ENCODE results near the gene BAK1. TPM values are rescaled to one million over a fixed set of nuclear protein-coding genes. Genes with fewer than 3 reads are reported as not detected.

Gene BAK1
- total and polyA plus RNA-seq, 2 of the 13 experiments (the other 11 are each of a cell fraction or from before 2014, with no cell fraction given): 15.0 to 23.8 TPM

GRCh38 chr6:33591424-33592032, 11.5 kb upstream of the BAK1 start (continued):
- TF ChIP-seq, protein P1, sequence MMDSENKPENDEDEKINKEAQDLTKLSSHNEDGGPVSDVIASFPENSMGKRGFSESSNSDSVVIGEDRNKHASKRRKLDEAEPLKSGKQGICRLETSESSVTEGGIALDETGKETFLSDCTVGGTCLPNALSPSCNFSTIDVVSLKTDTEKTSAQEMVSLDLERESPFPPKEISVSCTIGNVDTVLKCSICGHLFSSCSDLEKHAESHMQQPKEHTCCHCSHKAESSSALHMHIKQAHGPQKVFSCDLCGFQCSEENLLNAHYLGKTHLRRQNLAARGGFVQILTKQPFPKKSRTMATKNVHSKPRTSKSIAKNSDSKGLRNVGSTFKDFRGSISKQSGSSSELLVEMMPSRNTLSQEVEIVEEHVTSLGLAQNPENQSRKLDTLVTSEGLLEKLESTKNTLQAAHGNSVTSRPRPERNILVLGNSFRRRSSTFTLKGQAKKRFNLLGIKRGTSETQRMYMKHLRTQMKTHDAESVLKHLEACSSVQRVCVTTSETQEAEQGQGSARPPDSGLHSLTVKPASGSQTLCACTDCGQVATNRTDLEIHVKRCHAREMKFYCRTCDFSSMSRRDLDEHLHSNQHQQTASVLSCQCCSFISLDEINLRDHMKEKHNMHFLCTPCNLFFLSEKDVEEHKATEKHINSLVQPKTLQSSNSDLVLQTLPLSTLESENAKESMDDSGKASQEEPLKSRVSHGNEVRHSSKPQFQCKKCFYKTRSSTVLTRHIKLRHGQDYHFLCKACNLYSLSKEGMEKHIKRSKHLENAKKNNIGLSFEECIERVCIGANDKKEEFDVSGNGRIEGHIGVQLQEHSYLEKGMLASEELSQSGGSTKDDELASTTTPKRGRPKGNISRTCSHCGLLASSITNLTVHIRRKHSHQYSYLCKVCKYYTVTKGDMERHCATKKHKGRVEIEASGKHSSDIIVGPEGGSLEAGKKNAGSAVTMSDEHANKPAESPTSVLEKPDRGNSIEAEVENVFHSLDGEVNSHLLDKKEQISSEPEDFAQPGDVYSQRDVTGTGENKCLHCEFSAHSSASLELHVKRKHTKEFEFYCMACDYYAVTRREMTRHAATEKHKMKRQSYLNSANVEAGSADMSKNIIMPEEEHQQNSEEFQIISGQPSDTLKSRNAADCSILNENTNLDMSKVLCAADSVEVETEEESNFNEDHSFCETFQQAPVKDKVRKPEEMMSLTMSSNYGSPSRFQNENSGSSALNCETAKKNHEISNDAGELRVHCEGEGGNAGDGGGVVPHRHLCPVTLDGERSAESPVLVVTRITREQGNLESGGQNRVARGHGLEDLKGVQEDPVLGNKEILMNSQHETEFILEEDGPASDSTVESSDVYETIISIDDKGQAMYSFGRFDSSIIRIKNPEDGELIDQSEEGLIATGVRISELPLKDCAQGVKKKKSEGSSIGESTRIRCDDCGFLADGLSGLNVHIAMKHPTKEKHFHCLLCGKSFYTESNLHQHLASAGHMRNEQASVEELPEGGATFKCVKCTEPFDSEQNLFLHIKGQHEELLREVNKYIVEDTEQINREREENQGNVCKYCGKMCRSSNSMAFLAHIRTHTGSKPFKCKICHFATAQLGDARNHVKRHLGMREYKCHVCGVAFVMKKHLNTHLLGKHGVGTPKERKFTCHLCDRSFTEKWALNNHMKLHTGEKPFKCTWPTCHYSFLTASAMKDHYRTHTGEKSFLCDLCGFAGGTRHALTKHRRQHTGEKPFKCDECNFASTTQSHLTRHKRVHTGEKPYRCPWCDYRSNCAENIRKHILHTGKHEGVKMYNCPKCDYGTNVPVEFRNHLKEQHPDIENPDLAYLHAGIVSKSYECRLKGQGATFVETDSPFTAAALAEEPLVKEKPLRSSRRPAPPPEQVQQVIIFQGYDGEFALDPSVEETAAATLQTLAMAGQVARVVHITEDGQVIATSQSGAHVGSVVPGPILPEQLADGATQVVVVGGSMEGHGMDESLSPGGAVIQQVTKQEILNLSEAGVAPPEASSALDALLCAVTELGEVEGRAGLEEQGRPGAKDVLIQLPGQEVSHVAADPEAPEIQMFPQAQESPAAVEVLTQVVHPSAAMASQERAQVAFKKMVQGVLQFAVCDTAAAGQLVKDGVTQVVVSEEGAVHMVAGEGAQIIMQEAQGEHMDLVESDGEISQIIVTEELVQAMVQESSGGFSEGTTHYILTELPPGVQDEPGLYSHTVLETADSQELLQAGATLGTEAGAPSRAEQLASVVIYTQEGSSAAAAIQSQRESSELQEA (CRISPR knock-in tag; IDR thresholded peaks at IDR 0.05; ENCODE audit: not compliant biosample characterization): no peak
- TF ChIP-seq, protein P2, sequence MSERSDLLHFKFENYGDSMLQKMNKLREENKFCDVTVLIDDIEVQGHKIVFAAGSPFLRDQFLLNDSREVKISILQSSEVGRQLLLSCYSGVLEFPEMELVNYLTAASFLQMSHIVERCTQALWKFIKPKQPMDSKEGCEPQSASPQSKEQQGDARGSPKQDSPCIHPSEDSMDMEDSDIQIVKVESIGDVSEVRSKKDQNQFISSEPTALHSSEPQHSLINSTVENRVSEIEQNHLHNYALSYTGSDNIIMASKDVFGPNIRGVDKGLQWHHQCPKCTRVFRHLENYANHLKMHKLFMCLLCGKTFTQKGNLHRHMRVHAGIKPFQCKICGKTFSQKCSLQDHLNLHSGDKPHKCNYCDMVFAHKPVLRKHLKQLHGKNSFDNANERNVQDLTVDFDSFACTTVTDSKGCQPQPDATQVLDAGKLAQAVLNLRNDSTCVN (CRISPR knock-in tag; IDR thresholded peaks at IDR 0.05; ENCODE audit: borderline replicate concordance): no peak
- TF ChIP-seq ZNF280D (CRISPR knock-in tag; IDR thresholded peaks at IDR 0.05) (no peak), ZNF296 (CRISPR knock-in tag; conservative IDR thresholded peaks at IDR 0.05) (no peak), ZBTB2 (CRISPR knock-in tag; IDR thresholded peaks at IDR 0.05; ENCODE audit: low read depth) (no peak), SOX5 (CRISPR knock-in tag; IDR thresholded peaks at IDR 0.05; ENCODE audit: borderline replicate concordance) (no peak), FOXJ3 (CRISPR knock-in tag; IDR thresholded peaks at IDR 0.05; ENCODE audit: borderline replicate concordance) (no peak), ETS1 (CRISPR knock-in tag; IDR thresholded peaks at IDR 0.05) (no peak), ZMYM3 (CRISPR knock-in tag; IDR thresholded peaks at IDR 0.05) (peak; percentile 92)
- TF ChIP-seq, protein P3, sequence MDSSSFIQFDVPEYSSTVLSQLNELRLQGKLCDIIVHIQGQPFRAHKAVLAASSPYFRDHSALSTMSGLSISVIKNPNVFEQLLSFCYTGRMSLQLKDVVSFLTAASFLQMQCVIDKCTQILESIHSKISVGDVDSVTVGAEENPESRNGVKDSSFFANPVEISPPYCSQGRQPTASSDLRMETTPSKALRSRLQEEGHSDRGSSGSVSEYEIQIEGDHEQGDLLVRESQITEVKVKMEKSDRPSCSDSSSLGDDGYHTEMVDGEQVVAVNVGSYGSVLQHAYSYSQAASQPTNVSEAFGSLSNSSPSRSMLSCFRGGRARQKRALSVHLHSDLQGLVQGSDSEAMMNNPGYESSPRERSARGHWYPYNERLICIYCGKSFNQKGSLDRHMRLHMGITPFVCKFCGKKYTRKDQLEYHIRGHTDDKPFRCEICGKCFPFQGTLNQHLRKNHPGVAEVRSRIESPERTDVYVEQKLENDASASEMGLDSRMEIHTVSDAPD (CRISPR knock-in tag; IDR thresholded peaks at IDR 0.05): no peak

Data from HepG2 (cell line).